Gastrocnemius medialis (tissue), 4 donors: ENCODE data around the gene DOCK3. TPM values are rescaled to one million over a fixed set of nuclear protein-coding genes. Genes with fewer than 3 reads are reported as not detected.
A peak's percentile ranks its signal among the peaks of the same experiment; 100 is the strongest.

ENCODE experiments used
- ATAC-seq, 2 donors: fragments of 150-250 bp; one replicate each; pipeline ENCODE4 v1.9.1; 2016
- DNase-seq, 2 donors: peaks; one replicate each; pipeline ENCODE4 v3.0.0-alpha.2; 2019
- H3K27ac ChIP-seq, 4 donors: fragments of 200-600 bp; sonication (generic); 1 replicate in 1 of 4; 2 replicates in 3 of 4; pipeline ENCODE4 v1.5.1; 2016 to 2018; ENCODE audit warnings: mild to moderate bottlenecking in 2 of 4, moderate library complexity in 1 of 4
- H3K27me3 ChIP-seq, 3 donors: fragments of 200-600 bp; sonication (generic) in 2 of 3; 1 replicate in 1 of 3; 2 replicates in 2 of 3; pipeline versions ENCODE4 v1.5.1 to v1.6.0; 2016 to 2019; ENCODE audit warnings: mild to moderate bottlenecking in 1 of 3, moderate library complexity in 1 of 3
- H3K36me3 ChIP-seq, 2 donors: fragments of 200-600 bp; sonication (generic) in 1 of 2; one replicate each; pipeline ENCODE4 v1.5.1; 2017 to 2018
- H3K4me1 ChIP-seq, 2 donors: fragments of 200-600 bp; sonication (generic) in 1 of 2; one replicate each; pipeline ENCODE4 v1.5.1; 2016 to 2017; ENCODE audit warnings: mild to moderate bottlenecking in 2 of 2
- H3K4me3 ChIP-seq, 4 donors: fragments of 200-600 bp; sonication (generic) in 3 of 4; 1 replicate in 1 of 4; 2 replicates in 3 of 4; pipeline ENCODE4 v1.5.1; 2016 to 2019; ENCODE audit warnings: mild to moderate bottlenecking in 2 of 4
- H3K9me3 ChIP-seq, 3 donors: fragments of 200-600 bp; sonication (generic) in 2 of 3; 1 replicate in 1 of 3; 2 replicates in 2 of 3; pipeline ENCODE4 v1.5.1; 2016 to 2019
- POLR2A ChIP-seq, 2 donors: fragments of 450-650 bp; IDR thresholded peaks; one replicate each; pipeline ENCODE4 v1.6.1; 2017; ENCODE audit warnings: antibody characterized with exemption in 2 of 2, mild to moderate bottlenecking in 2 of 2, moderate library complexity in 2 of 2
- in situ Hi-C, 4 donors: fragments of 200-750 bp; cut with MboI; loops; one replicate each; pipeline versions ENCODE4 v1.15.0 to v1.8.0; 2017; ENCODE audit warnings: low sequenced_read_pairs in 4 of 4
- intact Hi-C: fragments of 100-400 bp; cut with DNase I; formaldehyde crosslinking; loops from one replicate; pipeline ENCODE4 v1.15.1; 2023; ENCODE audit warnings: low total_unique reads
- total RNA-seq, 4 donors: library from RNA; depleted of rRNA; stranded (reverse); fragments of >200 nt; gene quantifications; one replicate each; pipeline versions ENCODE4 v1.1.0 to v1.2.3, GENCODE V29; 2016
- TF ChIP-seq, protein P1 (sequence below), 5 experiments: fragments of 450-650 bp in 3 of 5; fragments of 200-600 bp in 2 of 5; sonication (generic) in 2 of 5; IDR thresholded peaks in 4 of 5; conservative IDR thresholded peaks in 1 of 5; 1 replicate in 4 of 5; 2 replicates in 1 of 5; pipeline ENCODE4 v1.5.1; 2016 to 2019; ENCODE audit warnings: antibody characterized with exemption in 5 of 5, mild to moderate bottlenecking in 3 of 5, moderate library complexity in 3 of 5

Gene DOCK3
- total RNA-seq, 4 donors from 2014 or later = 0.61 to 3.1 (median 0.73) TPM

DNA sequence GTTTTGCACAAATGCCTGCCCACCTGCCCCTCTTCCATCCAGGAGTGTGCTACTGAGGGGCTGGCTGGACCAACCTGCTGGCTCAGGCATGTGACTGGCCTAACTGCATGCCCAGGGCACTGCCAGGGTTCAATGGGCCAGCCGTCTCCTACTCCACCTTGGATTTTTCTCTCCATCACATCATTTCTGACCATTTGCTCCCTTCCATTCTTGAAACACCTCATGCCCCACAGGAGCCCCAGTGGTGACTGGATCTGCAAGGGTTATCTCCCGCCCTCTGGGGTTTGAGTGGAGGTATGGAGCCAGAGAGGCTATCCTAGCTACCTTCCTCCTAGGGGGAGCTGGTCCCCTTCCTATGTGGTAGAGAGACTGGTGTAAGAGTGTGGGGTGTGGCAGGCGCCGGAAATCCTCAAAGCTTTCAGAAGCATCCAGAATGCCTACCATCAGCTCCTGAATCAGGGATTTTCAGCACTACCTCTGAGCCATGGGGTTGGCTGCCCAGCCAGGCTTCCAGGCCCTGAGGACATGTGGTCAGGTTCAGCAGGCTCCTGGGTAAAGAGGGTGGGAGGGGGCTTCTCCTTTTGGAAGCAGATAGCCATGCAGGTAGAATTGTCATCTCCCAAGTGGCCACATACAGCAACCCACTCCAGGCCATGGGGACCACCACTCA, 707.5 kb downstream of the DOCK3 start:
- H3K36me3 ChIP-seq = peaks cover 0 to 2% of the 10 kb centered on the region in 2 donors
- no peak overlapping the region for H3K27ac ChIP-seq
- TF ChIP-seq, protein P1, sequence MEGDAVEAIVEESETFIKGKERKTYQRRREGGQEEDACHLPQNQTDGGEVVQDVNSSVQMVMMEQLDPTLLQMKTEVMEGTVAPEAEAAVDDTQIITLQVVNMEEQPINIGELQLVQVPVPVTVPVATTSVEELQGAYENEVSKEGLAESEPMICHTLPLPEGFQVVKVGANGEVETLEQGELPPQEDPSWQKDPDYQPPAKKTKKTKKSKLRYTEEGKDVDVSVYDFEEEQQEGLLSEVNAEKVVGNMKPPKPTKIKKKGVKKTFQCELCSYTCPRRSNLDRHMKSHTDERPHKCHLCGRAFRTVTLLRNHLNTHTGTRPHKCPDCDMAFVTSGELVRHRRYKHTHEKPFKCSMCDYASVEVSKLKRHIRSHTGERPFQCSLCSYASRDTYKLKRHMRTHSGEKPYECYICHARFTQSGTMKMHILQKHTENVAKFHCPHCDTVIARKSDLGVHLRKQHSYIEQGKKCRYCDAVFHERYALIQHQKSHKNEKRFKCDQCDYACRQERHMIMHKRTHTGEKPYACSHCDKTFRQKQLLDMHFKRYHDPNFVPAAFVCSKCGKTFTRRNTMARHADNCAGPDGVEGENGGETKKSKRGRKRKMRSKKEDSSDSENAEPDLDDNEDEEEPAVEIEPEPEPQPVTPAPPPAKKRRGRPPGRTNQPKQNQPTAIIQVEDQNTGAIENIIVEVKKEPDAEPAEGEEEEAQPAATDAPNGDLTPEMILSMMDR (IDR thresholded peaks at IDR 0.05 in 4 of 5, conservative IDR thresholded peaks at IDR 0.05 in 1 of 5) = no peak
- no peak for TF ChIP-seq POLR2A (IDR thresholded peaks at IDR 0.05)
- H3K4me3 ChIP-seq = no peak overlapping the region
- no peaks in the 10 kb centered on the region for H3K9me3 ChIP-seq
- in situ Hi-C loops = loop anchor here in 2 of 4 donors (10.0 to 25.0 kb wide), 4 partner anchors 113 to 770 kb away; partner anchors contain the start of genes CISH (in 1 of the 2), MAPKAPK3 (in 1 of the 2) and TEX264 (in 1 of the 2)
- intact Hi-C loops = loop anchor here (5.0 kb wide), 1 partner anchor 155 kb away; the partner anchor contains the start of gene RAD54L2
- DNase-seq (no peak), ATAC-seq (no peak)
- H3K27me3 ChIP-seq = no peaks in the 10 kb centered on the region
- H3K4me1 ChIP-seq = peaks cover 22 to 25% of the 10 kb centered on the region in 2 donors

DNA sequence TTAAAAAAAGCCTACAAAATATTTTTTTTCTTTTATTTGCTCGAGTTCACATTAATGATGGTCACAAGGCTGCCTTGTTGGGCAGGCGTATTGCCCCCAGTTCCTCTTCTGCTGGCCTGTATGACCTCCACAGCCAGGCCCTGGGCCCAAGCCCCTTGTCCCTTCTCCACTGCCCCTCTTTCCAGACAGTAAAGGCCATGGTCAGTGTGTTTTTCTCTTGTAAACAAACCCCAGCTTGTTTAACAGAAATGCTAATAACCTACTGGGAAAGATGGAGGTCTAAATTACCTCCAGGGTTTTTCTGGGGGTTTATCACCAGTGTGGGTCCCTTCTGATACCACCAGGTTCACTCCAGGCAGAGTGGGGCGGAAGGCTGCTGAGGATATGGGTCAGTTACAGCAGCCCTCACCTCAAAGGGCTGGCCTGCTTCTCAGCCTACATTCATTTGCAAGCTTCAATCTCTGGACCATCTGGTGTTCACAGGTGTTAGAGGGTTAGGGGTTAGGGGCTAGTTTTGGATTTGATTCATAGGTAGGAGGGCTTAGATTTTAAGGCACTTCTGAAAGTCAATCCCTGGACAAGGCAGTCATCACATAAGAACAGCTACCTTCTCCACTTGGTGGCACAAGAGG, 708.3 kb downstream of the DOCK3 start:
- intact Hi-C loops = loop anchor here (5.0 kb wide), 1 partner anchor 154 kb away; the partner anchor contains the start of gene RAD54L2

DNA sequence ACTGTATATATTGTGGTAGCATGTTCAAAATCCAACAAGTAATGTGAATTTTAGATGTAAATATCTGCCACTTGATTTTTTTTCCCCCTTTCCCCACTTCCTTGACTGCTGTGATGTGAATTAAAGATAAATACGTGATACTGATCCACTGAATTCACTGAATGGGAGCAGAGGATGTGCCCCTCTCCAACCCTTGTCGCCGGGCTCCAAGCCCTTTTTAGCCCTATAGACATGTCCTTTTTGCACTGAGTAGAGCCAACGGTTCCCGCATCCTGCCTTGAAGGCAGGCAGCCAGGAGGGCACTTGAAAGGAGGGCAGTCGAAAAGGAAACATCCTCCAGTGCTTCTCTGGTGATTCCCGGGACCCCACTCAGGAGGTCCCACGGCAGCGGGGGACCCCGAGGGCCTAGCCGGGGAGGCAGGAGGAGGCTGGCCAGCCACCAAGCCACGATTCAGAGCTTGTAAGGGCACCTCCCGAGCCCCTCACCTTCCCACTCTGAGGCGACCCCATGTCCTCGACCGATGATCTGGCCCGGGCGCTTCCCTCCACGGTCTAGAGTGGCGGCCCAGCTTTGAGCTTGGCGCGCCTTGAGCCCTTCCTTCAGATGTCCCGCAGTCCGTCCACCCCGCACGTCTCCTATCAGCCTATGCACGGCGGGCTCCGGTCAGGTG, 709.5 kb downstream of the DOCK3 start:
- no peaks in the 10 kb centered on the region for H3K27me3 ChIP-seq
- peaks cover 25 to 28% of the 10 kb centered on the region in 2 donors for H3K4me1 ChIP-seq
- ATAC-seq (peak; percentile 41 to 46), DNase-seq (no peak)
- in situ Hi-C loops (loop anchor here in 2 of 4 donors (10.0 to 25.0 kb wide), 4 partner anchors 111 to 772 kb away; partner anchors contain the start of genes CISH (in 1 of the 2), MAPKAPK3 (in 1 of the 2) and TEX264 (in 1 of the 2)), intact Hi-C loops (loop anchor here (2.0 to 5.0 kb wide), 3 partner anchors 153 to 767 kb away; partner anchors contain the start of genes MAPKAPK3, RAD54L2 and TEX264)
- H3K27ac ChIP-seq = peak overlapping the region; percentile 91 to 98 (median 92)
- peak overlapping the region; percentile 73 to 96 (median 94) for H3K4me3 ChIP-seq
- peaks cover 0 to 21% of the 10 kb centered on the region in 2 donors for H3K36me3 ChIP-seq
- no peaks in the 10 kb centered on the region for H3K9me3 ChIP-seq
- TF ChIP-seq POLR2A (IDR thresholded peaks at IDR 0.05) = no peak
- TF ChIP-seq, protein P1 (IDR thresholded peaks at IDR 0.05 in 4 of 5, conservative IDR thresholded peaks at IDR 0.05 in 1 of 5) = no peak

More for the DNA sequence above, 708.3 kb downstream of the DOCK3 start:
- ATAC-seq (no peak), DNase-seq (no peak)
- Histone ChIP-seq H3K9me3 (no peaks in the 10 kb centered on the region), H3K27me3 (no peaks in the 10 kb centered on the region), H3K36me3 (peaks cover 0 to 10% of the 10 kb centered on the region in 2 donors), H3K27ac (no peak overlapping the region), H3K4me1 (peaks cover 25 to 28% of the 10 kb centered on the region in 2 donors), H3K4me3 (no peak overlapping the region)
- in situ Hi-C loops = loop anchor here in 2 of 4 donors (10.0 to 25.0 kb wide), 4 partner anchors 112 to 771 kb away; partner anchors contain the start of genes CISH (in 1 of the 2), MAPKAPK3 (in 1 of the 2) and TEX264 (in 1 of the 2)
- no peak for TF ChIP-seq POLR2A (IDR thresholded peaks at IDR 0.05)
- TF ChIP-seq, protein P1 (IDR thresholded peaks at IDR 0.05 in 4 of 5, conservative IDR thresholded peaks at IDR 0.05 in 1 of 5) = no peak
